IMR-90 (cell line): ENCODE data around the gene TTLL9.

Experiments
- CTCF ChIP-seq: conservative IDR thresholded peaks from 2 replicates; pipeline ENCODE4 v1.5.1; 2012; ENCODE audit warnings: mild to moderate bottlenecking, low read depth, low read length, improper control_type of control experiment
- SMC3 ChIP-seq: fragments of 150-350 bp; IDR thresholded peaks from 2 replicates; pipeline ENCODE4 v1.6.1; 2016; ENCODE audit warnings: low read depth, mild to moderate bottlenecking, antibody characterized with exemption, low read length, moderate library complexity

GRCh38 chr20:31875671-31876070, 5.2 kb downstream of the TTLL9 start:
- no peak for TF ChIP-seq CTCF
- no peak for TF ChIP-seq SMC3
